Right cardiac atrium (tissue), 5 donors: Measurements from ENCODE around the gene ZNF786. TPM values are rescaled to one million over a fixed set of nuclear protein-coding genes. Genes with fewer than 3 reads are reported as not detected.
"Not testable (repeated sequence)": the region's sequence is repeated elsewhere in the genome, so short reads cannot be mapped to it uniquely, and the experiment has no call there.

ENCODE experiments used
- ATAC-seq, 2 donors: fragments of 200-7000 bp; cut with Tn5 transposase; one replicate each; pipeline versions ENCODE4 v1.8.0 to v1.9.1; 2020; ENCODE audit warnings: moderate library complexity in 2 of 2, mild to moderate bottlenecking in 1 of 2
- DNase-seq, 3 donors: peaks; one replicate each; pipeline ENCODE4 v3.0.0-alpha.2; 2020
- H3K27ac ChIP-seq: one replicate; pipeline ENCODE4 v1.5.1; 2013; ENCODE audit warnings: mild to moderate bottlenecking, low read length, control low read depth, moderate library complexity
- H3K27me3 ChIP-seq: one replicate; pipeline ENCODE4 v1.6.1; 2013; ENCODE audit not compliant: control insufficient read depth, insufficient read depth
- H3K4me1 ChIP-seq: one replicate; pipeline ENCODE4 v1.6.1; 2013; ENCODE audit warnings: low read length; ENCODE audit not compliant: control insufficient read depth, insufficient read depth
- H3K4me3 ChIP-seq: one replicate; pipeline ENCODE4 v1.5.1; 2013; ENCODE audit warnings: low read length, control low read depth
- H3K9me3 ChIP-seq: one replicate; pipeline ENCODE4 v1.6.1; 2013; ENCODE audit warnings: low read length; ENCODE audit not compliant: control insufficient read depth
- WGBS: extraction: QIAGEN DNeasy Blood & Tissue Kit; methylation state at CpG from one replicate; pipeline ENCODE4 v1.1.7; 2013; 5-methylcytosine and 5-hydroxymethylcytosine counted together
- intact Hi-C, 4 donors: fragments of 100-400 bp; cut with DNase I; formaldehyde crosslinking; loops; one replicate each; pipeline versions ENCODE4 v1.11.0 to v1.14.0; 2022 to 2023
- polyA plus RNA-seq: library from polyadenylated mRNA; stranded (reverse); fragments of 200-250 nt; gene quantifications from one replicate; pipeline ENCODE4 v1.2.3, GENCODE V29; 2013
- total RNA-seq, 4 donors: library from RNA; stranded (reverse); fragmentation: NEBNext Ultra II Directional; extraction: Animal tissue kit (Norgen Biotek cat#: 25700); gene quantifications; one replicate each; pipeline ENCODE4 v1.2.1, GENCODE V29; 2021
- donor health status: healthy with polysubstance abuse.
- donor health status: DM: no; HTN: yes; CAD: no.
- donor health status: DM: no; HTN: no; CAD: no.
- donor health status: DM: no; HTN: yes; CAD: no; lungs with severe emphysema.
- donor health status: DM: yes; HTN: yes; CAD: no.

Gene ZNF786
- total and polyA plus RNA-seq, 5 donors = 2.1 to 4.1 (median 3.1) TPM

GRCh38 chr7:149104214-149104613 lies 13.7 kb upstream of the ZNF786 start:
- Histone ChIP-seq H3K27me3 (no peaks in the 10 kb centered on the region), H3K4me3 (no peak overlapping the region), H3K4me1 (no peaks in the 10 kb centered on the region), H3K27ac (no peak overlapping the region), H3K9me3 (no peaks in the 10 kb centered on the region)
- ATAC-seq = peak in 1 of 2 donors; percentile 11
- DNase-seq = no peak
- 97% methylated on average over 35 of the region's 35 CpGs for WGBS
- intact Hi-C loops = no loop called here

DNA sequence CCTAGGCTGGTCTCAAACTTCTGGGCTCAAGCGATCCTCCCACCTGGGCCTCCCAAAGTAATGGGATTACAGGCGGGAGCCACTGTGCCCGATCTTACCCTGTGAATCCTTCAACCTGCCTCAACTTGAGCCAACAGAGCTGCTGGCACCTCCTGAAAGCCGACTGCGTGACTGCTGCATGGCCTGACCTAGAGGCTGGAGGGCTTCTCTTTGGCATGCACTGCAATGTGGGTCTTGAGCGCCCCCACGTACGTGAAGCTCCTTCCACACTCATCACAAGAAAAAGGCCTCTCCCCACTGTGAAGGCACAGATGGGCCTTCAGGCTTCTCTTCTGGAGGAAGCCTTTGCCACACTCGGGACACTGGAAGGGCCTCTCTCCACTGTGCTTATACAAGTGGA lies 12.9 kb upstream of the ZNF786 start:
- H3K27me3 ChIP-seq = no peaks in the 10 kb centered on the region
- no peaks in the 10 kb centered on the region for H3K4me1 ChIP-seq
- intact Hi-C loops = no loop called here
- 94% methylated on average over 9 of the region's 9 CpGs for WGBS
- H3K9me3 ChIP-seq = no peaks in the 10 kb centered on the region
- no peak for ATAC-seq
- DNase-seq = no peak
- H3K27ac ChIP-seq = no peak overlapping the region
- H3K4me3 ChIP-seq = no peak overlapping the region

GRCh38 chr7:149102666-149103065 lies 12.1 kb upstream of the ZNF786 start:
- intact Hi-C loops = no loop called here
- ATAC-seq (no peak), DNase-seq (no peak)
- WGBS = 48% methylated on average over 1 of the region's 1 CpG
- no peaks in the 10 kb centered on the region for H3K9me3 ChIP-seq
- no peaks in the 10 kb centered on the region for H3K4me1 ChIP-seq
- H3K27me3 ChIP-seq = no peaks in the 10 kb centered on the region
- no peak overlapping the region for H3K27ac ChIP-seq
- H3K4me3 ChIP-seq = no peak overlapping the region

GRCh38 chr7:149100821-149101220 lies 10.3 kb upstream of the ZNF786 start:
- Histone ChIP-seq H3K4me1 (no peaks in the 10 kb centered on the region), H3K9me3 (no peaks in the 10 kb centered on the region), H3K27me3 (no peaks in the 10 kb centered on the region), H3K27ac (no peak overlapping the region), H3K4me3 (no peak overlapping the region)
- no peak for ATAC-seq
- WGBS = 97% methylated on average over 2 of the region's 2 CpGs
- intact Hi-C loops = no loop called here
- no peak for DNase-seq

DNA sequence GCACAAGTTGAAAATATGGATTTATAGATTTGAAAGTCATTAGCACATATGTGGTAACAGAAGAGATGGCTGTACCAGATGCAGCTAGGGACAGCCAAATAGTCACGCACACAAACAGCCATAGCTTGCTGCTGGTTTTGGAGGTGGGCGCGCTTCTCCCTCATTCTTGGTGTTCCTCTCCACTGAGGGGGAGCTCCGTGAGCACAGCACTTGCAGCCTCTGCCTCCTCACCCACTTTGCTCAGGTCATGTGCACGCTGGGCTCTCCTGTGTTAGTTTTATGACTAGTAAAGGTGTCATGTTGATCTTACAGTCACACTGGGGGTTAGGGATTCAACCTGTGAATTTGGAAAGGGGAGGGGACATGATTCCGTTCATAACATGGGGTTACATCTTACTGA lies 8.5 kb upstream of the ZNF786 start:
- intact Hi-C loops = no loop called here
- Histone ChIP-seq H3K27ac (no peak overlapping the region), H3K27me3 (no peaks in the 10 kb centered on the region), H3K4me3 (no peak overlapping the region), H3K9me3 (no peaks in the 10 kb centered on the region), H3K4me1 (no peaks in the 10 kb centered on the region)
- 92% methylated on average over 6 of the region's 6 CpGs for WGBS
- DNase-seq (no peak), ATAC-seq (no peak)

DNA sequence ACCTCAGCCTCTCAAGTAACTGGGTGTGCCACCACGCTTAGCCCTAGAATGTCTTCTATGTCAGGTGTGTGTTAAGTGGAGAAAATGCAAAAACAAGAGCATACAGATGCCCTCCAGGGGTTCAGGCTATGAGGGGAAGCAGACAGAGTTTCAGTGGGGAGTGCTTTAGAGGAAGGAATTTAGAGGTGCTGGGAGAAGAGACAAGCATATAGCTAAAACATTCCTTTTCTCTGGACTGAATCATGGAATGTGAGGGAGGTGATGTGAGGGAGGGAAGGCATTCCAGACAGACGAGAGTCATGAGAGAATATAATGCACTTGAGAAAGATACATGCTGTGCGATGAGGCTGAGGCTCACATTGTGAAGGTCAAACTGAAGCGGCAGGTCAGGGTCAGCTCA lies 6.6 kb upstream of the ZNF786 start:
- Histone ChIP-seq H3K4me1 (no peaks in the 10 kb centered on the region), H3K4me3 (no peak overlapping the region), H3K27ac (no peak overlapping the region), H3K9me3 (no peaks in the 10 kb centered on the region), H3K27me3 (no peaks in the 10 kb centered on the region)
- DNase-seq (no peak), ATAC-seq (no peak)
- WGBS = 68% methylated on average over 4 of the region's 4 CpGs
- intact Hi-C loops = no loop called here

GRCh38 chr7:149093228-149093627 lies 2.7 kb upstream of the ZNF786 start:
- no peak overlapping the region for H3K27ac ChIP-seq
- intact Hi-C loops = no loop called here
- H3K4me3 ChIP-seq = no peak overlapping the region
- no peak for DNase-seq
- no peak for ATAC-seq
- no peaks in the 10 kb centered on the region for H3K9me3 ChIP-seq
- 59% methylated on average over 4 of the region's 4 CpGs for WGBS
- no peaks in the 10 kb centered on the region for H3K27me3 ChIP-seq
- no peaks in the 10 kb centered on the region for H3K4me1 ChIP-seq

- DNase-seq, H3K27ac ChIP-seq, H3K4me3 ChIP-seq, ATAC-seq, H3K27me3 ChIP-seq, H3K4me1 ChIP-seq, intact Hi-C loops, H3K9me3 ChIP-seq: not testable (repeated sequence)
- 96% methylated on average over 20 of the region's 20 CpGs for WGBS
Measured at GRCh38 chr7:149092244-149092643, 1.7 kb upstream of the ZNF786 start.

- H3K27me3 ChIP-seq = no peaks in the 10 kb centered on the region
- DNase-seq (no peak), ATAC-seq (no peak)
- intact Hi-C loops = loop anchor here in 1 of 4 donors (5.0 kb wide), 1 partner anchor 80 kb away; no protein-coding TSS in a partner anchor
- WGBS = 90% methylated on average over 6 of the region's 6 CpGs
- no peak overlapping the region for H3K4me3 ChIP-seq
- no peaks in the 10 kb centered on the region for H3K4me1 ChIP-seq
- H3K9me3 ChIP-seq = no peaks in the 10 kb centered on the region
- H3K27ac ChIP-seq = no peak overlapping the region
Measured at GRCh38 chr7:149087376-149087775, 3.1 kb downstream of the ZNF786 start.

DNA sequence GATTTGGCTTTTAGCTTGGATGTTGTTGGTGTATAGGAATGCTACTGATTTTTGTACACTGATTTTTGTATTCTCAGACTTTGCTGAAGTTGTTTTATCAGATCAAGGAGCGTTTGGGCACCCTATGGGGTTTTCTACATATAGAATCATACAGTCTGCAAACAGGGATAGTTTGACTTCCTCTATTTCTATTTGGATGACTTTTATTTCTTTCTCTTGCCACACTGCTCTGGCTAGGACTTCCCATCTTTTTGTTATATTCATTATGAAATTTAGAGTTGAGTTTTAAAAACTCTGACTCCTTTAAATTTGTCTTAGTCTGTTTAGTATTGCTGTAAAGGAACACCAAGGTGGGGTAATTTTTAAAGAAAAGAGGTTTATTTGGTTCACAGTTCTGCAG lies 4.7 kb downstream of the ZNF786 start:
- Histone ChIP-seq H3K27ac (no peak overlapping the region), H3K27me3 (no peaks in the 10 kb centered on the region), H3K4me1 (no peaks in the 10 kb centered on the region), H3K9me3 (no peaks in the 10 kb centered on the region), H3K4me3 (no peak overlapping the region)
- DNase-seq = no peak
- intact Hi-C loops = loop anchor here in 1 of 4 donors (5.0 kb wide), 1 partner anchor 79 kb away; no protein-coding TSS in a partner anchor
- no peak for ATAC-seq
- 79% methylated on average over 1 of the region's 1 CpG for WGBS

- no peak overlapping the region for H3K4me3 ChIP-seq
- H3K27ac ChIP-seq = no peak overlapping the region
- no peak for DNase-seq
- no peak for ATAC-seq
- H3K4me1 ChIP-seq = no peaks in the 10 kb centered on the region
- H3K9me3 ChIP-seq = no peaks in the 10 kb centered on the region
- WGBS = 98% methylated on average over 2 of the region's 2 CpGs
- H3K27me3 ChIP-seq = no peaks in the 10 kb centered on the region
- intact Hi-C loops = no loop called here
Measured at GRCh38 chr7:149084407-149084806, 6.1 kb downstream of the ZNF786 start.

DNA sequence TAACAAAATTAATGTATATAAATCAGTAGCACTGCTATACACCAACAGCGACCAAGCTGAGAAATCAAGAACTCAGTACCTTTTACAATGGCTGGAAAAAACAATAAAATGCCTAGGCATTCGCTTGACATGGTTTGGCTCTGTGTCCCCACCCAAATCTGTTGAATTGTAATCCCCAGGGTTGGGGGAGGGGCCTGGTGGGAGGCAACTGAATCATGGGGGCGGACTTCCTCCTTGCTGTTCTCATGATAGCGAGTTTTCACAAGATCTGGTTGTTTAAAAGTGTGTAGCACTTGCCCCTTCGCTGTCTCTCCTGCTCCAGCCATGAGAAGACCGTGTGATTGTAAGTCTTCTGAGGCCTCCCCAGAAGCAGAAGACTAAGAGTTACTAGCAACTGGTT lies 8.6 kb downstream of the ZNF786 start:
- intact Hi-C loops = no loop called here
- ATAC-seq = no peak
- no peak overlapping the region for H3K27ac ChIP-seq
- 93% methylated on average over 6 of the region's 6 CpGs for WGBS
- no peaks in the 10 kb centered on the region for H3K9me3 ChIP-seq
- H3K27me3 ChIP-seq = no peaks in the 10 kb centered on the region
- H3K4me3 ChIP-seq = no peak overlapping the region
- no peak for DNase-seq
- H3K4me1 ChIP-seq = no peaks in the 10 kb centered on the region
